H9 (cell line): ENCODE results near the gene CHI3L2. TPM values are rescaled to one million over a fixed set of nuclear protein-coding genes. Genes with fewer than 3 reads are reported as not detected.

Experiments used
- DNase-seq: peaks from one replicate; pipeline ENCODE4 v3.0.0-alpha.2; 2017
- H2AFZ ChIP-seq: one replicate; pipeline ENCODE4 v1.6.1; 2013; ENCODE audit warnings: mild to moderate bottlenecking, low read length, control low read depth, moderate library complexity
- H2AK5ac ChIP-seq: 2 replicates; pipeline ENCODE4 v1.6.1; 2013; ENCODE audit warnings: low read length, control low read depth, mixed read lengths; ENCODE audit not compliant: insufficient read length
- H2BK120ac ChIP-seq: one replicate; pipeline ENCODE4 v1.6.1; 2013; ENCODE audit warnings: low read depth, mild to moderate bottlenecking, low read length, control low read depth, inconsistent platforms; ENCODE audit not compliant: poor library complexity, severe bottlenecking
- H2BK12ac ChIP-seq: 2 replicates; pipeline ENCODE4 v1.6.1; 2013; ENCODE audit warnings: low read length, control low read depth, mixed read lengths, low read depth; ENCODE audit not compliant: insufficient read length
- H2BK15ac ChIP-seq: 2 replicates; pipeline ENCODE4 v1.6.1; 2013; ENCODE audit warnings: low read depth, low read length, control low read depth
- H2BK20ac ChIP-seq: one replicate; pipeline ENCODE4 v1.6.1; 2013; ENCODE audit warnings: low read depth, mild to moderate bottlenecking, low read length, control low read depth, inconsistent platforms; ENCODE audit not compliant: poor library complexity, severe bottlenecking
- H2BK5ac ChIP-seq: 2 replicates; pipeline ENCODE4 v1.6.1; 2013; ENCODE audit warnings: low read length, control low read depth, mixed read lengths; ENCODE audit not compliant: insufficient read length
- H3K14ac ChIP-seq: 2 replicates; pipeline ENCODE4 v1.6.1; 2013; ENCODE audit warnings: low read length, control low read depth; ENCODE audit not compliant: insufficient read depth
- H3K18ac ChIP-seq: 2 replicates; pipeline ENCODE4 v1.6.1; 2013; ENCODE audit warnings: low read depth, mild to moderate bottlenecking, mixed read lengths, low read length, control low read depth; ENCODE audit not compliant: insufficient read length
- H3K23ac ChIP-seq: 2 replicates; pipeline ENCODE4 v1.6.1; 2013; ENCODE audit warnings: low read length, control low read depth, mixed read lengths, low read depth; ENCODE audit not compliant: insufficient read length
- H3K23me2 ChIP-seq: 2 replicates; pipeline ENCODE4 v1.6.1; 2013; ENCODE audit warnings: low read depth, mild to moderate bottlenecking, mixed read lengths, low read length, control low read depth; ENCODE audit not compliant: insufficient read length, poor library complexity, severe bottlenecking
- H3K27ac ChIP-seq: 2 replicates; pipeline ENCODE4 v1.5.1; 2013; ENCODE audit warnings: low read length, control low read depth, mixed read lengths, low read depth; ENCODE audit not compliant: insufficient read length
- H3K27me3 ChIP-seq: 2 replicates; pipeline ENCODE4 v1.6.1; 2013; ENCODE audit warnings: low read length, control low read depth, inconsistent platforms; ENCODE audit not compliant: insufficient read depth
- H3K4ac ChIP-seq: 2 replicates; pipeline ENCODE4 v1.6.1; 2013; ENCODE audit warnings: low read depth, mild to moderate bottlenecking, control low read depth, inconsistent platforms, low read length, moderate library complexity
- H3K4me1 ChIP-seq: 2 replicates; pipeline ENCODE4 v1.6.1; 2013; ENCODE audit warnings: low read length, control low read depth, inconsistent platforms; ENCODE audit not compliant: insufficient read depth
- H3K4me2 ChIP-seq: 2 replicates; pipeline ENCODE4 v1.6.1; 2013; ENCODE audit warnings: low read length, control low read depth, mixed read lengths; ENCODE audit not compliant: insufficient read length, insufficient read depth
- H3K56ac ChIP-seq: 2 replicates; pipeline ENCODE4 v1.6.1; 2013; ENCODE audit warnings: low read depth, mild to moderate bottlenecking, mixed read lengths, low read length, control low read depth; ENCODE audit not compliant: insufficient read length
- H3K79me1 ChIP-seq: 2 replicates; pipeline ENCODE4 v1.6.1; 2013; ENCODE audit warnings: low read depth, mild to moderate bottlenecking, moderate library complexity, low read length, control low read depth, inconsistent platforms; ENCODE audit not compliant: insufficient read depth, poor library complexity, severe bottlenecking
- H3K79me2 ChIP-seq: 2 replicates; pipeline ENCODE4 v1.6.1; 2013; ENCODE audit warnings: low read length, control low read depth, inconsistent platforms; ENCODE audit not compliant: insufficient read depth
- H3K9ac ChIP-seq: 2 replicates; pipeline ENCODE4 v1.6.1; 2013; ENCODE audit warnings: low read length, control low read depth, mixed read lengths; ENCODE audit not compliant: insufficient read length; ENCODE audit errors: extremely low read depth
- H3K9me3 ChIP-seq: one replicate; pipeline ENCODE4 v1.6.1; 2013; ENCODE audit warnings: low read depth, low read length, inconsistent platforms; ENCODE audit not compliant: control insufficient read depth
- H3T11ph ChIP-seq: one replicate; pipeline ENCODE4 v1.6.1; 2013; ENCODE audit warnings: mild to moderate bottlenecking, low read length, control low read depth, inconsistent platforms
- H4K20me1 ChIP-seq: one replicate; pipeline ENCODE4 v1.6.1; 2013; ENCODE audit not compliant: control insufficient read depth, insufficient read length, insufficient read depth
- H4K5ac ChIP-seq: 2 replicates; pipeline ENCODE4 v1.6.1; 2013; ENCODE audit warnings: low read depth, mild to moderate bottlenecking, mixed read lengths, low read length, control low read depth; ENCODE audit not compliant: insufficient read length
- H4K8ac ChIP-seq: replicated peaks from 2 replicates; pipeline ENCODE4 v1.6.1; 2013; ENCODE audit warnings: low read length, control low read depth, mixed read lengths, low read depth; ENCODE audit not compliant: insufficient read length
- H4K91ac ChIP-seq: 2 replicates; pipeline ENCODE4 v1.6.1; 2013; ENCODE audit warnings: low read depth, mild to moderate bottlenecking, moderate library complexity, mixed read lengths, low read length, control low read depth; ENCODE audit not compliant: insufficient read length
- H3K27ac Mint-ChIP-seq, 3 experiments: 2 replicates in 2 of 3; 3 replicates in 1 of 3; pipeline ENCODE4 v1.8.0; 2020 to 2021; ENCODE audit warnings: mixed read lengths in 3 of 3, mild to moderate bottlenecking in 1 of 3, moderate library complexity in 1 of 3
- H3K27me3 Mint-ChIP-seq: 2 replicates; pipeline ENCODE4 v1.8.0; 2021; ENCODE audit warnings: low read depth, mild to moderate bottlenecking, moderate library complexity, mixed read lengths
- H3K36me3 Mint-ChIP-seq, 3 experiments: 2 replicates in 2 of 3; 3 replicates in 1 of 3; pipeline ENCODE4 v1.8.0; 2020 to 2021; ENCODE audit warnings: low read depth in 3 of 3, mixed read lengths in 3 of 3; ENCODE audit not compliant: insufficient read depth in 1 of 3
- H3K4me1 Mint-ChIP-seq, 2 experiments: 2 replicates each; pipeline ENCODE4 v1.8.0; 2020; ENCODE audit warnings: mixed read lengths in 2 of 2
- H3K4me3 Mint-ChIP-seq, 2 experiments: 2 replicates in 1 of 2; 3 replicates in 1 of 2; pipeline ENCODE4 v1.8.0; 2020 to 2021; ENCODE audit warnings: mild to moderate bottlenecking in 2 of 2, mixed read lengths in 2 of 2, moderate library complexity in 1 of 2
- H3K9me3 Mint-ChIP-seq, 2 experiments: 2 replicates in 1 of 2; 3 replicates in 1 of 2; pipeline ENCODE4 v1.8.0; 2020; ENCODE audit warnings: mild to moderate bottlenecking in 2 of 2, mixed read lengths in 2 of 2, moderate library complexity in 1 of 2
- WGBS: extraction: QIAGEN DNeasy Blood & Tissue Kit; methylation state at CpG from one replicate; pipeline ENCODE4 v1.1.7; 2013; ENCODE audit warnings: missing lambda C conversion rate, low lambda C conversion rate, mixed read lengths; ENCODE audit not compliant: insufficient read length; ENCODE audit errors: extremely low coverage; 5-methylcytosine and 5-hydroxymethylcytosine counted together
- total RNA-seq: library from RNA; stranded (reverse); gene quantifications from 2 replicates; pipeline ENCODE4 v1.2.1, GENCODE V29; 2021
- TF ChIP-seq, protein P1 (sequence below): fragments of 200-600 bp; sonication (generic); conservative IDR thresholded peaks from 3 replicates; pipeline ENCODE4 v1.8.0; 2021; ENCODE audit warnings: antibody characterized with exemption, mild to moderate bottlenecking

Gene CHI3L2
- total RNA-seq, 1 experiment from 2014 or later = not detected

GRCh38 chr1:111251570-111251969 lies 24.1 kb downstream of the CHI3L2 start:
- WGBS = no CpG with 5 or more reads among the region's 8 CpGs
- no peak overlapping the region for H3K23ac ChIP-seq
- no peaks in the 10 kb centered on the region for H3K27me3 ChIP-seq
- no peak overlapping the region for H2AFZ ChIP-seq
- H3K9ac ChIP-seq = no peak overlapping the region
- H2BK20ac ChIP-seq = no peak overlapping the region
- TF ChIP-seq, protein P1, sequence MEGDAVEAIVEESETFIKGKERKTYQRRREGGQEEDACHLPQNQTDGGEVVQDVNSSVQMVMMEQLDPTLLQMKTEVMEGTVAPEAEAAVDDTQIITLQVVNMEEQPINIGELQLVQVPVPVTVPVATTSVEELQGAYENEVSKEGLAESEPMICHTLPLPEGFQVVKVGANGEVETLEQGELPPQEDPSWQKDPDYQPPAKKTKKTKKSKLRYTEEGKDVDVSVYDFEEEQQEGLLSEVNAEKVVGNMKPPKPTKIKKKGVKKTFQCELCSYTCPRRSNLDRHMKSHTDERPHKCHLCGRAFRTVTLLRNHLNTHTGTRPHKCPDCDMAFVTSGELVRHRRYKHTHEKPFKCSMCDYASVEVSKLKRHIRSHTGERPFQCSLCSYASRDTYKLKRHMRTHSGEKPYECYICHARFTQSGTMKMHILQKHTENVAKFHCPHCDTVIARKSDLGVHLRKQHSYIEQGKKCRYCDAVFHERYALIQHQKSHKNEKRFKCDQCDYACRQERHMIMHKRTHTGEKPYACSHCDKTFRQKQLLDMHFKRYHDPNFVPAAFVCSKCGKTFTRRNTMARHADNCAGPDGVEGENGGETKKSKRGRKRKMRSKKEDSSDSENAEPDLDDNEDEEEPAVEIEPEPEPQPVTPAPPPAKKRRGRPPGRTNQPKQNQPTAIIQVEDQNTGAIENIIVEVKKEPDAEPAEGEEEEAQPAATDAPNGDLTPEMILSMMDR = no peak
- H3K4me2 ChIP-seq = no peak overlapping the region
- H3K4me1 ChIP-seq = no peaks in the 10 kb centered on the region
- no peaks in the 10 kb centered on the region for H3K79me1 ChIP-seq
- no peak overlapping the region for H2BK15ac ChIP-seq
- Mint-ChIP-seq H3K9me3 (no peaks in the 10 kb centered on the region; a peak in 1 of 5 replicates), H3K27me3 (peaks cover 7% of the 10 kb centered on the region), H3K4me3 (no peak overlapping the region), H3K4me1 (peaks cover 4 to 7% of the 10 kb centered on the region in 2 experiments), H3K27ac (no peak overlapping the region), H3K36me3 (no peaks in the 10 kb centered on the region)
- H3K14ac ChIP-seq = no peak overlapping the region; the same call in 1 of the 2 replicates
- H2AK5ac ChIP-seq = no peak overlapping the region
- no peak overlapping the region for H2BK12ac ChIP-seq
- H4K20me1 ChIP-seq = no peaks in the 10 kb centered on the region
- H3T11ph ChIP-seq = no peak overlapping the region
- no peak overlapping the region for H3K56ac ChIP-seq
- no peak overlapping the region for H4K8ac ChIP-seq
- no peak overlapping the region for H3K27ac ChIP-seq
- H2BK120ac ChIP-seq = no peak overlapping the region
- no peaks in the 10 kb centered on the region for H3K79me2 ChIP-seq
- no peaks in the 10 kb centered on the region for H3K23me2 ChIP-seq
- H3K4ac ChIP-seq = no peak overlapping the region
- no peaks in the 10 kb centered on the region for H3K9me3 ChIP-seq
- H3K18ac ChIP-seq = no peak overlapping the region
- no peak overlapping the region for H4K91ac ChIP-seq
- no peak for DNase-seq
- H4K5ac ChIP-seq = no peak overlapping the region
- no peak overlapping the region for H2BK5ac ChIP-seq
